ENCODE data around the gene PRDM2.

- no peak for TF ChIP-seq CTCF (optimal IDR thresholded peaks at IDR 0.05 in 1 of 3, IDR thresholded peaks at IDR 0.05 in 1 of 3, conservative IDR thresholded peaks at IDR 0.05 in 1 of 3; ENCODE audit: extremely low read depth in 1 of 3, insufficient read depth in 2 of 3, low read length in 3 of 3)
- TF ChIP-seq EZH2 (IDR thresholded peaks at IDR 0.05; ENCODE audit: low read length) = no peak
Measured at GRCh38 chr1:13820055-13820454, 120.1 kb downstream of the PRDM2 start.

Data from keratinocyte (primary cell).